Colonic mucosa (tissue), 4 donors: ENCODE results near the gene TMEM145. TPM values are rescaled to one million over a fixed set of nuclear protein-coding genes. Genes with fewer than 3 reads are reported as not detected.

Source experiments
- DNase-seq: peaks from one replicate; pipeline ENCODE4 v3.0.0-alpha.2; 2020
- H3K27ac ChIP-seq: fragments of 200-600 bp; one replicate; pipeline ENCODE4 v1.8.0; 2021
- H3K27me3 ChIP-seq: fragments of 200-600 bp; one replicate; pipeline ENCODE4 v1.8.0; 2021
- H3K36me3 ChIP-seq: fragments of 200-600 bp; one replicate; pipeline ENCODE4 v1.8.0; 2021
- H3K4me1 ChIP-seq: fragments of 200-600 bp; one replicate; pipeline ENCODE4 v1.8.0; 2021; ENCODE audit warnings: mild to moderate bottlenecking
- H3K4me3 ChIP-seq: fragments of 200-600 bp; one replicate; pipeline ENCODE4 v1.8.0; 2021
- H3K9ac ChIP-seq, 2 donors: one replicate each; pipeline ENCODE4 v1.7.0; 2013; ENCODE audit warnings: control low read depth in 2 of 2, low read depth in 2 of 2, low read length in 2 of 2
- H3K9me3 ChIP-seq: fragments of 200-600 bp; one replicate; pipeline ENCODE4 v1.8.0; 2021
- CTCF ChIP-seq: fragments of 200-600 bp; IDR thresholded peaks from one replicate; pipeline ENCODE4 v1.8.0; 2022; ENCODE audit warnings: antibody characterized with exemption, mild to moderate bottlenecking
- intact Hi-C: fragments of 100-400 bp; cut with DNase I; formaldehyde crosslinking; loops from one replicate; pipeline ENCODE4 v1.14.1; 2022
- microRNA-seq: library from miRNA; unstranded; fragments of <30 nt; microRNA quantifications from one replicate; pipeline ENCODE4, GENCODE V29; 2019
- total RNA-seq, 2 donors: library from RNA; stranded (reverse); fragmentation: NEBNext Ultra II Directional in 1 of 2; extraction: Animal tissue kit (Norgen Biotek cat#: 25700) in 1 of 2; gene quantifications; one replicate each; pipeline ENCODE4 v1.2.1, GENCODE V29; 2021
- donor health status: healthy.
- donor health status: DM: no; HTN: no; CAD: no.
- donor health status: DM: no; HTN: no; CAD: no.

Gene TMEM145
- total RNA-seq, 2 donors from 2014 or later: 0.24 to 0.94 TPM

- Histone ChIP-seq H3K4me3 (no peak overlapping the region), H3K27me3 (no peaks in the 10 kb centered on the region), H3K4me1 (no peaks in the 10 kb centered on the region), H3K36me3 (no peaks in the 10 kb centered on the region), H3K27ac (no peak overlapping the region), H3K9me3 (no peaks in the 10 kb centered on the region), H3K9ac (no peak overlapping the region)
- DNase-seq: no peak
- no peak for TF ChIP-seq CTCF
- intact Hi-C loops: no loop called here
Observed at GRCh38 chr19:42370626-42371175, 57.6 kb downstream of the TMEM145 start.

Small RNA genes within 50 kb of the gene (microRNA-seq; reads per million reads assigned to microRNA genes)
- gene MIR8077: not detected

Other genes starting within 250 kb of the TMEM145 start
- gene GRIK5, start 243.1 kb upstream of the TMEM145 start, total RNA-seq: 1 to 10 TPM in 1 of 2 donors, under 1 TPM in 1; 0.62 to 2.3 TPM
- gene ZNF574, start 237.1 kb upstream of the TMEM145 start, total RNA-seq: 10 to 100 TPM; 14.7 to 15.9 TPM
- gene POU2F2, start 180.9 kb upstream of the TMEM145 start, total RNA-seq: 1 to 10 TPM; 2.1 to 4.0 TPM
- 10 to 100 TPM; 27.0 to 33.8 TPM for gene DEDD2, start 95.6 kb upstream of the TMEM145 start, total RNA-seq
- gene ZNF526, start 93.0 kb upstream of the TMEM145 start, total RNA-seq: 10 to 100 TPM in 1 of 2 donors, 1 to 10 TPM in 1; 9.3 to 12.8 TPM
- 10 to 100 TPM; 47.8 to 51.8 TPM for gene GSK3A, start 70.7 kb upstream of the TMEM145 start, total RNA-seq
- 10 to 100 TPM; 46.7 to 57.3 TPM for gene ERF, start 58.2 kb upstream of the TMEM145 start, total RNA-seq
- 10 to 100 TPM; 47.8 to 54.6 TPM for gene CIC, start 44.1 kb upstream of the TMEM145 start, total RNA-seq
- gene PRR19, start 11.2 kb upstream of the TMEM145 start, total RNA-seq: 1 to 10 TPM in 1 of 2 donors, under 1 TPM in 1; 0.32 to 1.0 TPM
- 10 to 100 TPM; 42.5 to 53.0 TPM for gene PAFAH1B3, start 10.7 kb upstream of the TMEM145 start, total RNA-seq
- 10 to 100 TPM; 13.4 to 16.5 TPM for gene MEGF8, start 12.3 kb downstream of the TMEM145 start, total RNA-seq
- gene CNFN, start 77.0 kb downstream of the TMEM145 start, total RNA-seq: 1 to 10 TPM; 4.7 to 5.5 TPM
- 10 to 100 TPM in 1 of 2 donors, 1 to 10 TPM in 1; 9.6 to 16.0 TPM for gene LIPE, start 114.1 kb downstream of the TMEM145 start, total RNA-seq
- gene CXCL17, start 129.6 kb downstream of the TMEM145 start, total RNA-seq: not detected
- 100 to 1,000 TPM; 251 to 510 TPM for gene CEACAM1, start 215.2 kb downstream of the TMEM145 start, total RNA-seq